Measurements from ENCODE around the gene PCP4. TPM values are rescaled to one million over a fixed set of nuclear protein-coding genes. Genes with fewer than 3 reads are reported as not detected.

PCP4 gene
- total RNA-seq, 1 experiment from 2014 or later: 4.7 TPM

DNA sequence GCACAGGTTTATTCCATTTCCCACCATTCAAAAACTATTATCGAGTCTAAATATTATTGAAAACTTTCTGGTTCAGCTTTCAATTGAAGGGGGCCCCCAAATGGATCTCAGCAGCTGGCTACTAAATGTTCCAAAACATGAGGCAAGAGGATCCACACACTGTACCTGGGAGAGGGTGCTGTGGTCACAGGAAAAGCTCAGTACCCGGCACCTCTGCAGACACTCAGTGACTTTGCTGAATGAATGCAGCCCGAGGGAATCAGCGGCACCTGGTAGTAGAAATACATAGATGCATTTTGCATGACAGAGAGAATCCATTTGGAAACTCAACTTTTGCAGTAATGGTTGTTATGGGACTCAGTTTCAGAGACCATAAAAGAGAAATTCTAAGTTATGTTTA lies 89.3 kb downstream of the PCP4 start:
- CTCF ChIA-PET: no interaction called here
- BruUV-seq (replicated peaks): no TSS peak
- TF ChIP-seq, protein P1, sequence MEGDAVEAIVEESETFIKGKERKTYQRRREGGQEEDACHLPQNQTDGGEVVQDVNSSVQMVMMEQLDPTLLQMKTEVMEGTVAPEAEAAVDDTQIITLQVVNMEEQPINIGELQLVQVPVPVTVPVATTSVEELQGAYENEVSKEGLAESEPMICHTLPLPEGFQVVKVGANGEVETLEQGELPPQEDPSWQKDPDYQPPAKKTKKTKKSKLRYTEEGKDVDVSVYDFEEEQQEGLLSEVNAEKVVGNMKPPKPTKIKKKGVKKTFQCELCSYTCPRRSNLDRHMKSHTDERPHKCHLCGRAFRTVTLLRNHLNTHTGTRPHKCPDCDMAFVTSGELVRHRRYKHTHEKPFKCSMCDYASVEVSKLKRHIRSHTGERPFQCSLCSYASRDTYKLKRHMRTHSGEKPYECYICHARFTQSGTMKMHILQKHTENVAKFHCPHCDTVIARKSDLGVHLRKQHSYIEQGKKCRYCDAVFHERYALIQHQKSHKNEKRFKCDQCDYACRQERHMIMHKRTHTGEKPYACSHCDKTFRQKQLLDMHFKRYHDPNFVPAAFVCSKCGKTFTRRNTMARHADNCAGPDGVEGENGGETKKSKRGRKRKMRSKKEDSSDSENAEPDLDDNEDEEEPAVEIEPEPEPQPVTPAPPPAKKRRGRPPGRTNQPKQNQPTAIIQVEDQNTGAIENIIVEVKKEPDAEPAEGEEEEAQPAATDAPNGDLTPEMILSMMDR (IDR thresholded peaks at IDR 0.05; ENCODE audit: insufficient read depth in 1 of 2, low read depth in 1 of 2, low read length in 1 of 2, severe bottlenecking in 1 of 2, unreplicated experiment in 1 of 2): no peak
- DNase-seq: no peak
- Mint-ChIP-seq H3K4me1 (ENCODE audit: low read depth, unreplicated experiment) (peaks cover 3% of the 10 kb centered on the region), H3K36me3 (ENCODE audit: insufficient read depth, unreplicated experiment) (peaks cover 5% of the 10 kb centered on the region), H3K27ac (ENCODE audit: unreplicated experiment) (no peak overlapping the region), H3K9me3 (ENCODE audit: unreplicated experiment) (peaks cover 22% of the 10 kb centered on the region), H3K27me3 (ENCODE audit: insufficient read depth, unreplicated experiment) (no peaks in the 10 kb centered on the region), H3K4me3 (ENCODE audit: unreplicated experiment) (no peak overlapping the region)
- Histone ChIP-seq H3K36me3 (ENCODE audit: control insufficient read depth, insufficient read depth, low read length) (no peaks in the 10 kb centered on the region), H3K27me3 (replicated peaks; ENCODE audit: control insufficient read depth, insufficient read depth, low read length) (no peaks in the 10 kb centered on the region), H3K4me1 (peaks cover 11% of the 10 kb centered on the region; the same call in 1 of the 2 replicates), H3K4me3 (ENCODE audit: low read depth, low read length) (no peak overlapping the region), H3K9me3 (peaks cover 9% of the 10 kb centered on the region)
- POLR2A ChIA-PET: no interaction called here
- intact Hi-C loops (cut with micrococcal nuclease; ENCODE audit: unreplicated experiment): no loop called here

DNA sequence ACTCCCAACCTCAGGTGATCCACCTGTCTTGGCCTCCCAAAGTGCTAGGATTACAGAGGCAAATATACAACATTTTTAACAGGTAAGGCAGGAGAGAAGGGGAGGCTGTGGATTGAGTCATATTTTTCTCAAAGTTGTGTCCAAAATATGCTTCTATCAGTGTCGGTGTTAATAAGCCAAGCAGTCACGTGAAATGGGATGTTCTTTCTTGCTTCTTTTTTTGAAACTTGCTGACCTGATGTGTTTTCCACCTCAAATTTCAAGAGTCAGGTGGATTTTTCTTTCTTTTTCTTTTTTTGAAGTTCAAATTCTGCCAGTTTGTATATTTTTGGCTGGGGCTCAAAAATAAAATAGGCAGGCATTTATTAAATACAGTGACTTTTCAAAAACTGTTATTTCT lies 91.5 kb downstream of the PCP4 start:
- no peak overlapping the region for H3K27ac Mint-ChIP-seq (ENCODE audit: unreplicated experiment)
- no peaks in the 10 kb centered on the region for H3K4me1 ChIP-seq
- H3K4me3 ChIP-seq (ENCODE audit: low read depth, low read length): no peak overlapping the region
- ChIA-PET POLR2A (no interaction called here), CTCF (no interaction called here)
- no TSS peak for BruUV-seq (replicated peaks)
- H3K9me3 ChIP-seq: peaks cover 9% of the 10 kb centered on the region
- H3K9me3 Mint-ChIP-seq (ENCODE audit: unreplicated experiment): peaks cover 33% of the 10 kb centered on the region
- TF ChIP-seq, protein P1 (IDR thresholded peaks at IDR 0.05; ENCODE audit: insufficient read depth in 1 of 2, low read depth in 1 of 2, low read length in 1 of 2, severe bottlenecking in 1 of 2, unreplicated experiment in 1 of 2): no peak
- no peaks in the 10 kb centered on the region for H3K36me3 ChIP-seq (ENCODE audit: control insufficient read depth, insufficient read depth, low read length)
- no peak overlapping the region for H3K4me3 Mint-ChIP-seq (ENCODE audit: unreplicated experiment)
- H3K27me3 Mint-ChIP-seq (ENCODE audit: insufficient read depth, unreplicated experiment): no peaks in the 10 kb centered on the region
- no peaks in the 10 kb centered on the region for H3K27me3 ChIP-seq (replicated peaks; ENCODE audit: control insufficient read depth, insufficient read depth, low read length)
- DNase-seq: no peak
- no peaks in the 10 kb centered on the region for H3K36me3 Mint-ChIP-seq (ENCODE audit: insufficient read depth, unreplicated experiment)
- no peaks in the 10 kb centered on the region for H3K4me1 Mint-ChIP-seq (ENCODE audit: low read depth, unreplicated experiment)
- intact Hi-C loops (cut with micrococcal nuclease; ENCODE audit: unreplicated experiment): no loop called here

DNA sequence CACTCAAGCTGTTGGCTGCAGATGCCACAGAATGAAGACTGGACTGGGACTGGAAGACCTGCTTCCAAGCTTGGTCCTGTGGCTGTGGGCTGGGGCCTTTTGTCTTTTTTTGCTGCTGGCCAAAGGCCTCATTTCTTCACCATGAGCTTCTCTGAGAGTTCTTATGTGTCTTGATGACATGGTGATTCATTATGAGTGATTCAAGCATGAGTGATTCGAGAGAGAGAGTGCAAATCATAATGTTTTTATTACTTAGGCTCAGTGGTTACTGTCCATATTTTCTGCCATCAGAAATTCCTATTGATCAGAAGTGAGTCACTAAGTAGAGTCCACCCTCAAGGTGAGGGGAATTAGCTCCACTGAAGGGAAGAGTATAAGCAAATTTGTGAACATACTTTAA lies 94.0 kb downstream of the PCP4 start:
- Histone ChIP-seq H3K27me3 (replicated peaks; ENCODE audit: control insufficient read depth, insufficient read depth, low read length) (no peaks in the 10 kb centered on the region), H3K9me3 (peaks cover 15% of the 10 kb centered on the region), H3K4me1 (no peaks in the 10 kb centered on the region), H3K4me3 (ENCODE audit: low read depth, low read length) (no peak overlapping the region), H3K36me3 (ENCODE audit: control insufficient read depth, insufficient read depth, low read length) (no peaks in the 10 kb centered on the region)
- TF ChIP-seq, protein P1 (IDR thresholded peaks at IDR 0.05; ENCODE audit: insufficient read depth in 1 of 2, low read depth in 1 of 2, low read length in 1 of 2, severe bottlenecking in 1 of 2, unreplicated experiment in 1 of 2): no peak
- intact Hi-C loops (cut with micrococcal nuclease; ENCODE audit: unreplicated experiment): no loop called here
- CTCF ChIA-PET: no interaction called here
- Mint-ChIP-seq H3K27me3 (ENCODE audit: insufficient read depth, unreplicated experiment) (no peaks in the 10 kb centered on the region), H3K27ac (ENCODE audit: unreplicated experiment) (no peak overlapping the region), H3K4me3 (ENCODE audit: unreplicated experiment) (no peak overlapping the region), H3K9me3 (ENCODE audit: unreplicated experiment) (peaks cover 33% of the 10 kb centered on the region), H3K4me1 (ENCODE audit: low read depth, unreplicated experiment) (no peaks in the 10 kb centered on the region), H3K36me3 (ENCODE audit: insufficient read depth, unreplicated experiment) (no peaks in the 10 kb centered on the region)
- POLR2A ChIA-PET: no interaction called here
- DNase-seq: no peak
- no TSS peak for BruUV-seq (replicated peaks)

All from Caco-2 (cell line).